ENCODE data around the gene PRM2. TPM values are rescaled to one million over a fixed set of nuclear protein-coding genes. Genes with fewer than 3 reads are reported as not detected.
"Not testable (repeated sequence)": the region's sequence is repeated elsewhere in the genome, so short reads cannot be mapped to it uniquely, and the experiment has no call there.

PRM2 gene
- total RNA-seq, 1 donor from 2014 or later: not detected

- not testable (repeated sequence) for DNase-seq (ENCODE audit: low read depth in 2 of 2)
Observed at GRCh38 chr16:11289696-11290095, 13.4 kb upstream of the PRM2 start.

- DNase-seq (ENCODE audit: low read depth in 2 of 2): no peak
Observed at GRCh38 chr16:11289202-11289601, 12.9 kb upstream of the PRM2 start.

- no peak for DNase-seq (ENCODE audit: low read depth in 2 of 2)
Observed at GRCh38 chr16:11285842-11286241, 9.6 kb upstream of the PRM2 start.

GRCh38 chr16:11283820-11284248, 7.6 kb upstream of the PRM2 start:
- DNase-seq (ENCODE audit: low read depth in 2 of 2): no peak

- DNase-seq (ENCODE audit: low read depth in 2 of 2): no peak
Observed at GRCh38 chr16:11280616-11281522, 4.6 kb upstream of the PRM2 start, which contains the start of gene PRM1. Gene PRM1 (minus strand): TSS chr16:11281330. CDS start chr16:11281238, 92 bp downstream.

GRCh38 chr16:11278681-11279628, 2.7 kb upstream of the PRM2 start:
- no peak for DNase-seq (ENCODE audit: low read depth in 2 of 2)

- DNase-seq (ENCODE audit: low read depth in 2 of 2): no peak
Observed at GRCh38 chr16:11277607-11278337, 1.5 kb upstream of the PRM2 start.

GRCh38 chr16:11276896-11277593, 765 bp upstream of the PRM2 start:
- DNase-seq (ENCODE audit: low read depth in 2 of 2): no peak

- DNase-seq (ENCODE audit: low read depth in 2 of 2): no peak
Observed at GRCh38 chr16:11274964-11275363, 1.3 kb downstream of the PRM2 start.

GRCh38 chr16:11273721-11274324, 2.5 kb downstream of the PRM2 start:
- DNase-seq (ENCODE audit: low read depth in 2 of 2): no peak

- DNase-seq (ENCODE audit: low read depth in 2 of 2): no peak
Observed at GRCh38 chr16:11272921-11273720, 3.2 kb downstream of the PRM2 start, which contains the start of gene PRM3. Gene PRM3 (minus strand): TSS chr16:11273629. CDS start chr16:11273595, 34 bp downstream.

GRCh38 chr16:11272484-11272883, 3.8 kb downstream of the PRM2 start:
- DNase-seq (ENCODE audit: low read depth in 2 of 2): no peak

GRCh38 chr16:11271610-11272009, 4.7 kb downstream of the PRM2 start:
- DNase-seq (ENCODE audit: low read depth in 2 of 2): no peak

GRCh38 chr16:11270602-11271162, 5.6 kb downstream of the PRM2 start:
- no peak for DNase-seq (ENCODE audit: low read depth in 2 of 2)

GRCh38 chr16:11268921-11269375, 7.3 kb downstream of the PRM2 start, which contains the start of gene TNP2:
Gene TNP2 (minus strand): TSS chr16:11269325. CDS start chr16:11269262, 63 bp downstream.
- DNase-seq (ENCODE audit: low read depth in 2 of 2): no peak

- no peak for DNase-seq (ENCODE audit: low read depth in 2 of 2)
Observed at GRCh38 chr16:11265124-11265523, 11.2 kb downstream of the PRM2 start.

GRCh38 chr16:11264155-11264832, 12.0 kb downstream of the PRM2 start:
- DNase-seq (ENCODE audit: low read depth in 2 of 2): no peak

- no peak for DNase-seq (ENCODE audit: low read depth in 2 of 2)
Observed at GRCh38 chr16:11263737-11264136, 12.5 kb downstream of the PRM2 start.
